Measurements from ENCODE around the gene PHF20. TPM values are rescaled to one million over a fixed set of nuclear protein-coding genes. Genes with fewer than 3 reads are reported as not detected.

The PHF20 gene
- total and polyA plus RNA-seq, 4 donors = 17.5 to 51.5 (median 32.6) TPM

DNA sequence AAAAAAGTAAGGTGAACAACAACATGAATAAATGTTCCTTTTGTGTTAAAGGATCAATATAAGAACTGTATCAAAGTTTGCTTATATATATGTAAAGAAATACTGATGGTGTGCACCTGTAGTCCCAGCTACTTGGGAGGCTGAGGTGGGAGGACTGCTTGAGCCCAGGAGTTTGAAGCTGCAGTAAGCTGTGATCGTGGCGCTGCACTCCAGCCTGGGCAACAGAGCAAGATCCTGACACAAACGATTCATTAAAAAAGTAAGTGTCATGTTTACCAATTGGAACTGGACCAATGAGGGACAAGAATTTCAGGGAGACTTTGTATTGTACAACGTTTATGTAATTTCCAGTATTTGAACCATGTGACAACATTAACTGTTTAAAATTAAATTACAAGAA, 5.0 kb upstream of the PHF20 start:
- Histone ChIP-seq H3K36me3 (ENCODE audit: control insufficient read depth in 4 of 4, insufficient read depth in 4 of 4, low read length in 4 of 4) (no peaks in the 10 kb centered on the region), H3K9ac (ENCODE audit: insufficient read depth in 1 of 2, low read length in 2 of 2) (no peak overlapping the region), H3K27ac (ENCODE audit: low read depth in 1 of 2, low read length in 1 of 2) (no peak overlapping the region), H3K27me3 (ENCODE audit: control insufficient read depth in 3 of 3, insufficient read depth in 3 of 3, low read length in 2 of 3) (no peaks in the 10 kb centered on the region), H3K4me3 (no peak overlapping the region), H3K9me3 (ENCODE audit: control insufficient read depth in 4 of 4, insufficient read depth in 3 of 4, low read length in 3 of 4) (no peaks in the 10 kb centered on the region), H3K4me1 (ENCODE audit: control insufficient read depth in 5 of 5, insufficient read depth in 5 of 5, low read length in 5 of 5) (peaks cover 4 to 16% (median 7%) of the 10 kb centered on the region in 5 donors)
- TF ChIP-seq, protein P1, sequence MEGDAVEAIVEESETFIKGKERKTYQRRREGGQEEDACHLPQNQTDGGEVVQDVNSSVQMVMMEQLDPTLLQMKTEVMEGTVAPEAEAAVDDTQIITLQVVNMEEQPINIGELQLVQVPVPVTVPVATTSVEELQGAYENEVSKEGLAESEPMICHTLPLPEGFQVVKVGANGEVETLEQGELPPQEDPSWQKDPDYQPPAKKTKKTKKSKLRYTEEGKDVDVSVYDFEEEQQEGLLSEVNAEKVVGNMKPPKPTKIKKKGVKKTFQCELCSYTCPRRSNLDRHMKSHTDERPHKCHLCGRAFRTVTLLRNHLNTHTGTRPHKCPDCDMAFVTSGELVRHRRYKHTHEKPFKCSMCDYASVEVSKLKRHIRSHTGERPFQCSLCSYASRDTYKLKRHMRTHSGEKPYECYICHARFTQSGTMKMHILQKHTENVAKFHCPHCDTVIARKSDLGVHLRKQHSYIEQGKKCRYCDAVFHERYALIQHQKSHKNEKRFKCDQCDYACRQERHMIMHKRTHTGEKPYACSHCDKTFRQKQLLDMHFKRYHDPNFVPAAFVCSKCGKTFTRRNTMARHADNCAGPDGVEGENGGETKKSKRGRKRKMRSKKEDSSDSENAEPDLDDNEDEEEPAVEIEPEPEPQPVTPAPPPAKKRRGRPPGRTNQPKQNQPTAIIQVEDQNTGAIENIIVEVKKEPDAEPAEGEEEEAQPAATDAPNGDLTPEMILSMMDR (IDR thresholded peaks at IDR 0.05; ENCODE audit: control extremely low read depth, extremely low read depth) = no peak
- ATAC-seq (ENCODE audit: insufficient read depth, low FRiP score) (no peak), DNase-seq (no peak)
- WGBS, 2 donors = 62 to 64% methylated on average over 4 of the region's 4 CpGs

DNA sequence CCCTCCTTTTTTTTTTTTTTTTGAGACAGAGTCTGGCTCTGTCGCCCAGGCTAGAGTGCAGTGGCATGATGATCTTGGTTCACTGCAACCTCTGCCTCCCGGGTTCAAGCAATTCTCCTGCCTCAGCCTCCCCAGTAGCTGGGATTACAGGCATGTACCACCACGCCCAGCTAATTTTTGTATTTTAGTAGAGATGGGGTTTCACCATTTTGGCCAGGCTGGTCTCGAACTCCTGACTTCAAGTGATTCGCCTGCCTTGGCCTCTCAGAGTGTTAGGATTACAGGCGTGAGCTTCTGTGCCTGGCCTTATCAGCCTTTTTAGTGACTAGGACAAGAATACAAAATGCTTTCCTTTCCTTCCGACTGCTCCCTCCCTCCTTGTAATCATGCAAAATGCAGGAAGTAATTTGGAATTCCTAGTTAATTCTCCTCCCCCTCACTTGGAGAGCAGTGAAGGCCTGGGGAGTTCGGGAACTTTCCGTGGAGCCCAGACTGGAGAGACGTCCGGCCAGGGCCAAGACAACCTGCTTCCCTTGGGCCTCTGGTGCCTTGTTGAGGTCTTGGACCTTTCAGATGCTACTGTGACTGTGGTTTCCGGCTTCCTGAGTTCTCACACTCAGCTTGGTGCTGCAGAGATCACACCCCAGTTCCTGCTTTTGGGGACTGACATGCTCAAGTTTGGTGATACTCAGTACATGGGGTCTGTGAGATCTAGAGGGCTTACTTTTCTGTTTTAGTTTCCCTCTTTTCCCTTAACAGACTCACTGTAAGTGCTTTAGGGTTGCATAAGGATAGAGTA, 3.9 kb upstream of the PHF20 start:
- Histone ChIP-seq H3K36me3 (ENCODE audit: control insufficient read depth in 4 of 4, insufficient read depth in 4 of 4, low read length in 4 of 4) (no peaks in the 10 kb centered on the region), H3K4me1 (ENCODE audit: control insufficient read depth in 5 of 5, insufficient read depth in 5 of 5, low read length in 5 of 5) (peaks cover 4 to 22% (median 11%) of the 10 kb centered on the region in 5 donors), H3K9me3 (ENCODE audit: control insufficient read depth in 4 of 4, insufficient read depth in 3 of 4, low read length in 3 of 4) (no peaks in the 10 kb centered on the region), H3K27me3 (ENCODE audit: control insufficient read depth in 3 of 3, insufficient read depth in 3 of 3, low read length in 2 of 3) (no peaks in the 10 kb centered on the region), H3K27ac (ENCODE audit: low read depth in 1 of 2, low read length in 1 of 2) (peak overlapping the region; percentile 81 to 89), H3K4me3 (no peak overlapping the region), H3K9ac (ENCODE audit: insufficient read depth in 1 of 2, low read length in 2 of 2) (peak overlapping the region in 1 of 2 donors; percentile 14)
- DNase-seq (peak; percentile 20 to 59 (median 52)), ATAC-seq (ENCODE audit: insufficient read depth, low FRiP score) (no peak)
- TF ChIP-seq, protein P1 (IDR thresholded peaks at IDR 0.05; ENCODE audit: control extremely low read depth, extremely low read depth) = no peak
- 22 to 39% methylated on average over 12 of the region's 12 CpGs for WGBS, 2 donors

DNA sequence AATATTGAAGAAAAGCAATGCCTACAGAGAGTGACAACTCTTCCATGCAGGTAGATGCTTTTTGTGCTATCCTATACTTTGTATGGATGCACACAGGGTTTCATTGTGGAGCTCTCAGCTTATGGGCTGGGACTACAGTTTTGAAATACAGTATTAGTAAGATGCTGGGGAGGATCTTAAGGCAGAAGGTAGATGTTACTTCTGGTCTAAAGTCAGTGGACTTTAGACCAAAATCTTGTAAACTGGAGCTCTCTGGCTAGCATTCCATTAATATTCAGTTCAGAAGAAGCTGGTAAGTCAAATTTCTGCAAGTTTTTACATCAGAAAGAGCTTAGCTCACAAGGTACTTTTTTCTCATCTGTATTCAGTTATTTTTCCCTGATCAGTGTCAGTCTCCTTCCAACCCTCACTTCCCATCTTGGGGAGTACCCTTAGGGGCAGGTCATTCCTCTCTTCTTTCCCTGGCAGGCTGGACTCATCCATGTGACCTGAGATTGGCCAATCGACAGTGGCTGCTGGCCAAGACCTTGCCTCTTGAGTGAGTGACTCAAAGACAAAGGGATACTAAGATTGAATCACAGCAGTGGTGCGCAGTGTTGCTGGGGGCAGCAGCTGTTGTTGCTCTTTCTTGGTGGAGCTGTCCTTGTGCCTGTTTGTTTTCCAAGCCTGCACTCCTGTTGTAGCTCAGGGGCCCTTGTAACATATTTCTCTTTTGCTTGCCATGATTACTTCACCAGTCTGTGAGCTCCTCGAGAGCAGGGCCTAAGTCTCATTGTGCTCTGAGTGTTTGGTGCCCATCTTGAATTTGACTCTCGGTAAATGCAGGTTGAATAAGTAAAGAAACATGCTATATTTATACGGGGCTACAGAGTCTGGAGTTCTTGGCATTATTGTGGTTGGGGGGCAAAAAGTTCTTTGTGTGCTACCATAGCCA, 2.8 kb upstream of the PHF20 start:
- 36 to 47% methylated on average over 5 of the region's 5 CpGs for WGBS, 2 donors

More for the DNA sequence above, 2.8 kb upstream of the PHF20 start:
- peak; percentile 43 for ATAC-seq (ENCODE audit: insufficient read depth, low FRiP score)
- H3K4me3 ChIP-seq = no peak overlapping the region
- H3K9me3 ChIP-seq (ENCODE audit: control insufficient read depth in 4 of 4, insufficient read depth in 3 of 4, low read length in 3 of 4) = no peaks in the 10 kb centered on the region
- peak; percentile 92 to 96 (median 95) for DNase-seq
- TF ChIP-seq, protein P1 (IDR thresholded peaks at IDR 0.05; ENCODE audit: control extremely low read depth, extremely low read depth) = no peak
- peaks cover 4 to 29% (median 17%) of the 10 kb centered on the region in 5 donors for H3K4me1 ChIP-seq (ENCODE audit: control insufficient read depth in 5 of 5, insufficient read depth in 5 of 5, low read length in 5 of 5)
- H3K27me3 ChIP-seq (ENCODE audit: control insufficient read depth in 3 of 3, insufficient read depth in 3 of 3, low read length in 2 of 3) = no peaks in the 10 kb centered on the region
- no peaks in the 10 kb centered on the region for H3K36me3 ChIP-seq (ENCODE audit: control insufficient read depth in 4 of 4, insufficient read depth in 4 of 4, low read length in 4 of 4)
- H3K9ac ChIP-seq (ENCODE audit: insufficient read depth in 1 of 2, low read length in 2 of 2) = peak overlapping the region in 1 of 2 donors; percentile 14
- H3K27ac ChIP-seq (ENCODE audit: low read depth in 1 of 2, low read length in 1 of 2) = peak overlapping the region; percentile 90 to 95
